Astrocyte (in vitro differentiated cells and primary cell): ENCODE results near the gene PLGRKT. TPM values are rescaled to one million over a fixed set of nuclear protein-coding genes. Genes with fewer than 3 reads are reported as not detected.
A peak's percentile ranks its signal among the peaks of the same experiment; 100 is the strongest.

Experiments used
- DNase-seq: peaks from one replicate; pipeline ENCODE4 v3.0.0-alpha.2; 2010; ENCODE audit warnings: low read depth
- FAIRE-seq: peaks from 2 replicates; lab custom pipeline; 2011; peaks lifted over from hg19 to GRCh38; lab: Jason Lieb, UNC
- H2AFZ ChIP-seq: 2 replicates; pipeline ENCODE4 v1.6.0; 2012; ENCODE audit warnings: low read depth, low read length, inconsistent platforms
- H3K27ac ChIP-seq: 2 replicates; pipeline ENCODE4 v1.5.1; 2011; ENCODE audit warnings: low read depth, low read length, inconsistent platforms
- H3K27me3 ChIP-seq: 2 replicates; pipeline ENCODE4 v1.6.0; 2011; ENCODE audit warnings: low read length, inconsistent platforms; ENCODE audit not compliant: insufficient read depth
- H3K36me3 ChIP-seq: 2 replicates; pipeline ENCODE4 v1.5.1; 2011; ENCODE audit warnings: low read length, inconsistent platforms; ENCODE audit not compliant: insufficient read depth
- H3K4me1 ChIP-seq: 2 replicates; pipeline ENCODE4 v1.5.1; 2011; ENCODE audit warnings: low read length, inconsistent platforms; ENCODE audit not compliant: insufficient read depth
- H3K4me2 ChIP-seq: 2 replicates; pipeline ENCODE4 v1.6.0; 2012; ENCODE audit warnings: low read length, inconsistent platforms
- H3K4me3 ChIP-seq: 2 replicates; pipeline ENCODE4 v1.5.1; 2011; ENCODE audit warnings: low read depth, mild to moderate bottlenecking, low read length, inconsistent platforms; ENCODE audit not compliant: insufficient read depth
- H3K79me2 ChIP-seq: 2 replicates; pipeline ENCODE4 v1.6.0; 2012; ENCODE audit warnings: mild to moderate bottlenecking, low read length, inconsistent platforms; ENCODE audit not compliant: insufficient read depth
- H3K9ac ChIP-seq: 2 replicates; pipeline ENCODE4 v1.6.0; 2012; ENCODE audit warnings: mild to moderate bottlenecking, low read length, inconsistent platforms
- H3K9me3 ChIP-seq: 2 replicates; pipeline ENCODE4 v1.5.1; 2012; ENCODE audit warnings: low read depth, mild to moderate bottlenecking, low read length, inconsistent platforms; ENCODE audit not compliant: insufficient read depth
- H4K20me1 ChIP-seq: 2 replicates; pipeline ENCODE4 v1.6.0; 2012; ENCODE audit warnings: low read length, inconsistent platforms; ENCODE audit not compliant: insufficient read depth
- H3K27ac Mint-ChIP-seq: one replicate; pipeline ENCODE4 v1.8.0; 2021; ENCODE audit warnings: mild to moderate bottlenecking, mixed read lengths; ENCODE audit not compliant: unreplicated experiment
- H3K27me3 Mint-ChIP-seq: one replicate; pipeline ENCODE4 v1.8.0; 2021; ENCODE audit warnings: low read depth, mixed read lengths; ENCODE audit not compliant: unreplicated experiment
- H3K36me3 Mint-ChIP-seq: one replicate; pipeline ENCODE4 v1.8.0; 2021; ENCODE audit warnings: low read depth, mixed read lengths; ENCODE audit not compliant: unreplicated experiment
- H3K4me1 Mint-ChIP-seq: one replicate; pipeline ENCODE4 v1.8.0; 2021; ENCODE audit warnings: low read depth, mixed read lengths; ENCODE audit not compliant: unreplicated experiment
- H3K4me3 Mint-ChIP-seq: one replicate; pipeline ENCODE4 v1.8.0; 2021; ENCODE audit warnings: mild to moderate bottlenecking, moderate library complexity, mixed read lengths; ENCODE audit not compliant: unreplicated experiment
- H3K9me3 Mint-ChIP-seq: one replicate; pipeline ENCODE4 v1.8.0; 2021; ENCODE audit warnings: mild to moderate bottlenecking, mixed read lengths; ENCODE audit not compliant: unreplicated experiment
- EZH2 ChIP-seq: IDR thresholded peaks from 2 replicates; pipeline ENCODE4 v1.6.1; 2012; ENCODE audit warnings: mild to moderate bottlenecking, low read length, inconsistent platforms; ENCODE audit not compliant: insufficient read depth
- total RNA-seq: library from RNA; stranded (reverse); gene quantifications from 2 replicates; pipeline ENCODE4 v1.2.1, GENCODE V29; 2021
- TF ChIP-seq, protein P1 (sequence below): IDR thresholded peaks from 2 replicates; pipeline ENCODE4 v1.5.1; 2011; ENCODE audit warnings: low read depth, mild to moderate bottlenecking, inconsistent platforms, low read length, moderate library complexity; ENCODE audit not compliant: insufficient read depth

PLGRKT gene
- total RNA-seq, 1 donor from 2014 or later = 10.6 TPM

DNA sequence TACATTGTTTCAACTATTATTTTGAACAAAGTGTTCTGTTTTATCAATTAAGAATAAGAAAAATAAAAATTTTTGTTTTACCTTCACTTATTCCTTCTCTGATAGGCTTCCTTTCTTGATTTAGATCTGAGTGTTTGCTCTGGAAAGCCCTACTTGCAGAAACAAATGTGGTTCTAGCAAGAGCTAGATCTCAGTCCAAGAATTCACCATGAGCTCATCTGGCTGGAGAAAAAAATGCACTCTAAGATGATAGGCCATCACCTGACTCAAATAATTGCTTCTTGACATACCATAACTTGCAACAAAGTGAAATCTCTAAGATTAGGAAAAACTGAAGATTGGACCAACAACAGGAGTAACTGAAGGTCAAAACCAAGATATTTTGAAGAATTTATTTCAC, 126.9 kb downstream of the PLGRKT start:
- no peak overlapping the region for H3K27ac Mint-ChIP-seq
- no peaks in the 10 kb centered on the region for H3K4me1 ChIP-seq
- H3K9ac ChIP-seq = no peak overlapping the region
- H3K4me3 Mint-ChIP-seq = no peak overlapping the region
- H3K4me3 ChIP-seq = no peak overlapping the region
- H3K9me3 Mint-ChIP-seq = peaks cover 12% of the 10 kb centered on the region
- no peaks in the 10 kb centered on the region for H3K36me3 ChIP-seq
- H3K27me3 ChIP-seq = no peaks in the 10 kb centered on the region
- peaks cover 3% of the 10 kb centered on the region for H3K9me3 ChIP-seq
- H3K4me2 ChIP-seq = no peak overlapping the region
- no peaks in the 10 kb centered on the region for H3K27me3 Mint-ChIP-seq
- H3K27ac ChIP-seq = no peak overlapping the region
- H3K36me3 Mint-ChIP-seq = no peaks in the 10 kb centered on the region
- H3K4me1 Mint-ChIP-seq = peaks cover 21% of the 10 kb centered on the region
- no peak overlapping the region for H2AFZ ChIP-seq
- TF ChIP-seq EZH2 = no peak
- TF ChIP-seq, protein P1, sequence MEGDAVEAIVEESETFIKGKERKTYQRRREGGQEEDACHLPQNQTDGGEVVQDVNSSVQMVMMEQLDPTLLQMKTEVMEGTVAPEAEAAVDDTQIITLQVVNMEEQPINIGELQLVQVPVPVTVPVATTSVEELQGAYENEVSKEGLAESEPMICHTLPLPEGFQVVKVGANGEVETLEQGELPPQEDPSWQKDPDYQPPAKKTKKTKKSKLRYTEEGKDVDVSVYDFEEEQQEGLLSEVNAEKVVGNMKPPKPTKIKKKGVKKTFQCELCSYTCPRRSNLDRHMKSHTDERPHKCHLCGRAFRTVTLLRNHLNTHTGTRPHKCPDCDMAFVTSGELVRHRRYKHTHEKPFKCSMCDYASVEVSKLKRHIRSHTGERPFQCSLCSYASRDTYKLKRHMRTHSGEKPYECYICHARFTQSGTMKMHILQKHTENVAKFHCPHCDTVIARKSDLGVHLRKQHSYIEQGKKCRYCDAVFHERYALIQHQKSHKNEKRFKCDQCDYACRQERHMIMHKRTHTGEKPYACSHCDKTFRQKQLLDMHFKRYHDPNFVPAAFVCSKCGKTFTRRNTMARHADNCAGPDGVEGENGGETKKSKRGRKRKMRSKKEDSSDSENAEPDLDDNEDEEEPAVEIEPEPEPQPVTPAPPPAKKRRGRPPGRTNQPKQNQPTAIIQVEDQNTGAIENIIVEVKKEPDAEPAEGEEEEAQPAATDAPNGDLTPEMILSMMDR = no peak
- no peaks in the 10 kb centered on the region for H3K79me2 ChIP-seq
- H4K20me1 ChIP-seq = no peaks in the 10 kb centered on the region
- DNase-seq = peak; percentile 2
- FAIRE-seq = no peak

Other genes with a start within 250 kb of the PLGRKT start
- 0.11 TPM in 1 of 2 replicates, not detected in the other for gene INSL4, start 206.5 kb downstream of the PLGRKT start, total RNA-seq
- 0.52 and 0.55 TPM in 2 replicates for gene RLN2, start 133.2 kb downstream of the PLGRKT start, total RNA-seq
- gene RLN1, start 98.0 kb downstream of the PLGRKT start, total RNA-seq = 0.53 TPM in 1 of 2 replicates, not detected in the other
- 20.5 and 21.4 TPM in 2 replicates for gene CD274, start 12.6 kb upstream of the PLGRKT start, total RNA-seq
- gene PDCD1LG2, start 72.6 kb upstream of the PLGRKT start, total RNA-seq = 8.8 and 9.4 TPM in 2 replicates
- gene RIC1, start 191.2 kb upstream of the PLGRKT start, total RNA-seq = 50.9 and 53.8 TPM in 2 replicates